PFSK-1 (cell line): ENCODE data around the gene SYNJ2.

ENCODE experiments used
- POLR2AphosphoS5 ChIP-seq: IDR thresholded peaks from 2 replicates; pipeline ENCODE4 v1.6.1; 2012; ENCODE audit warnings: low read depth, mild to moderate bottlenecking, control low read depth, low read length, moderate library complexity
- REST ChIP-seq, 2 experiments: IDR thresholded peaks; 2 replicates each; pipeline versions ENCODE4 v1.6.1 to v1.8.0; 2011 to 2012; ENCODE audit warnings: low read depth in 2 of 2, low read length in 2 of 2, control low read depth in 1 of 2, inconsistent platforms in 1 of 2, mild to moderate bottlenecking in 1 of 2, moderate library complexity in 1 of 2; ENCODE audit not compliant: insufficient read depth in 1 of 2
- SIN3A ChIP-seq: IDR thresholded peaks from 2 replicates; pipeline ENCODE4 v1.6.1; 2012; ENCODE audit warnings: mild to moderate bottlenecking, low read length, moderate library complexity, borderline replicate concordance; ENCODE audit not compliant: insufficient read depth
- TAF1 ChIP-seq: IDR thresholded peaks from 2 replicates; pipeline ENCODE4 v1.6.1; 2012; ENCODE audit warnings: low read length, control low read depth, borderline replicate concordance; ENCODE audit not compliant: insufficient read depth

GRCh38 chr6:158078320-158078719, 96.7 kb downstream of the SYNJ2 start:
- TF ChIP-seq TAF1, result no peak
- TF ChIP-seq SIN3A, result no peak
- TF ChIP-seq REST (IDR thresholded peaks at IDR 0.05; ENCODE audit: insufficient read depth in 1 of 2, low read depth in 2 of 2, low read length in 2 of 2), result no peak
- no peak for TF ChIP-seq POLR2AphosphoS5
